Neuronal stem cell (in vitro differentiated cells): ENCODE results near the gene CDKL1.

ENCODE experiments used
- DNase-seq: peaks from one replicate; pipeline ENCODE4 v3.0.0-alpha.2; 2013; ENCODE audit warnings: low spot score
- H2AFZ ChIP-seq: one replicate; pipeline ENCODE4 v1.6.1; 2013; ENCODE audit warnings: mild to moderate bottlenecking, low read length, inconsistent platforms
- H2AK5ac ChIP-seq: 2 replicates; pipeline ENCODE4 v1.6.1; 2013; ENCODE audit warnings: low read depth, mild to moderate bottlenecking, inconsistent platforms, low read length, moderate library complexity, mixed read lengths
- H2BK120ac ChIP-seq: 2 replicates; pipeline ENCODE4 v1.6.1; 2013; ENCODE audit warnings: low read depth, mild to moderate bottlenecking, inconsistent platforms, low read length, moderate library complexity, mixed read lengths
- H2BK12ac ChIP-seq: one replicate; pipeline ENCODE4 v1.6.1; 2013; ENCODE audit warnings: low read length, inconsistent platforms
- H2BK15ac ChIP-seq: 2 replicates; pipeline ENCODE4 v1.6.1; 2013; ENCODE audit warnings: mild to moderate bottlenecking, low read length, inconsistent platforms, mixed read lengths
- H2BK5ac ChIP-seq: one replicate; pipeline ENCODE4 v1.6.1; 2013; ENCODE audit warnings: inconsistent platforms, mild to moderate bottlenecking, low read length, moderate library complexity
- H3K14ac ChIP-seq: one replicate; pipeline ENCODE4 v1.6.1; 2013; ENCODE audit warnings: low read length, inconsistent platforms
- H3K18ac ChIP-seq: 2 replicates; pipeline ENCODE4 v1.6.1; 2013; ENCODE audit warnings: low read length, inconsistent platforms
- H3K23ac ChIP-seq: 2 replicates; pipeline ENCODE4 v1.6.1; 2013; ENCODE audit warnings: low read depth, mild to moderate bottlenecking, mixed read lengths, low read length, inconsistent platforms; ENCODE audit not compliant: poor library complexity
- H3K27ac ChIP-seq: replicated peaks from 3 replicates; pipeline ENCODE4 v1.5.1; 2013; ENCODE audit warnings: low read length, inconsistent platforms
- H3K27me3 ChIP-seq, 3 experiments: 2 replicates each; pipeline ENCODE4 v1.6.1; 2013; ENCODE audit warnings: low read length in 3 of 3, mild to moderate bottlenecking in 2 of 3, inconsistent platforms in 1 of 3, low read depth in 1 of 3, mixed read lengths in 1 of 3, moderate library complexity in 1 of 3; ENCODE audit not compliant: control insufficient read depth in 3 of 3, insufficient read depth in 3 of 3
- H3K36me3 ChIP-seq, 2 donors: replicated peaks in 1 of 2; 2 replicates each; pipeline ENCODE4 v1.6.1; 2013; ENCODE audit warnings: low read length in 2 of 2; ENCODE audit not compliant: control insufficient read depth in 2 of 2, insufficient read depth in 2 of 2
- H3K4ac ChIP-seq: 2 replicates; pipeline ENCODE4 v1.6.1; 2013; ENCODE audit warnings: inconsistent platforms, mild to moderate bottlenecking, low read length, moderate library complexity
- H3K4me1 ChIP-seq, 2 donors: 1 replicate in 1 of 2; 2 replicates in 1 of 2; pipeline ENCODE4 v1.6.1; 2013; ENCODE audit warnings: low read length in 2 of 2, low read depth in 1 of 2; ENCODE audit not compliant: control insufficient read depth in 2 of 2, insufficient read depth in 1 of 2
- H3K4me2 ChIP-seq: one replicate; pipeline ENCODE4 v1.6.1; 2013; ENCODE audit warnings: mild to moderate bottlenecking, low read length, inconsistent platforms; ENCODE audit not compliant: insufficient read depth, poor library complexity, severe bottlenecking
- H3K4me3 ChIP-seq, 2 donors: 2 replicates each; pipeline ENCODE4 v1.5.1; 2013; ENCODE audit warnings: low read length in 2 of 2, mild to moderate bottlenecking in 2 of 2, inconsistent platforms in 1 of 2, moderate library complexity in 1 of 2
- H3K79me1 ChIP-seq: one replicate; pipeline ENCODE4 v1.6.1; 2013; ENCODE audit warnings: low read depth, mild to moderate bottlenecking, inconsistent platforms, low read length, moderate library complexity
- H3K9ac ChIP-seq: one replicate; pipeline ENCODE4 v1.6.1; 2013; ENCODE audit warnings: mild to moderate bottlenecking, low read depth, low read length, inconsistent platforms; ENCODE audit not compliant: poor library complexity
- H3K9me3 ChIP-seq, 2 donors: replicated peaks in 1 of 2; 2 replicates each; pipeline versions ENCODE3 to v1.6.1; 2013; ENCODE audit warnings: low read length in 2 of 2, mild to moderate bottlenecking in 2 of 2, inconsistent platforms in 1 of 2, low read depth in 1 of 2, mixed read lengths in 1 of 2, moderate library complexity in 1 of 2; ENCODE audit not compliant: control insufficient read depth in 2 of 2, insufficient read depth in 1 of 2
- H4K8ac ChIP-seq: one replicate; pipeline ENCODE4 v1.6.1; 2013; ENCODE audit warnings: low read depth, mild to moderate bottlenecking, inconsistent platforms, low read length, moderate library complexity
- H4K91ac ChIP-seq: one replicate; pipeline ENCODE4 v1.6.1; 2013; ENCODE audit warnings: low read length, low read depth, mild to moderate bottlenecking, inconsistent platforms; ENCODE audit not compliant: poor library complexity
- WGBS, 2 donors: extraction: QIAGEN DNeasy Blood & Tissue Kit; methylation state at CpG; one replicate each; pipeline ENCODE4 v1.1.7; 2013; ENCODE audit warnings: missing lambda C conversion rate in 2 of 2, mixed read lengths in 1 of 2; ENCODE audit not compliant: insufficient read length in 2 of 2, insufficient replicate concordance in 1 of 2; ENCODE audit errors: extremely low coverage in 2 of 2; 5-methylcytosine and 5-hydroxymethylcytosine counted together

The CDKL1 gene

DNA sequence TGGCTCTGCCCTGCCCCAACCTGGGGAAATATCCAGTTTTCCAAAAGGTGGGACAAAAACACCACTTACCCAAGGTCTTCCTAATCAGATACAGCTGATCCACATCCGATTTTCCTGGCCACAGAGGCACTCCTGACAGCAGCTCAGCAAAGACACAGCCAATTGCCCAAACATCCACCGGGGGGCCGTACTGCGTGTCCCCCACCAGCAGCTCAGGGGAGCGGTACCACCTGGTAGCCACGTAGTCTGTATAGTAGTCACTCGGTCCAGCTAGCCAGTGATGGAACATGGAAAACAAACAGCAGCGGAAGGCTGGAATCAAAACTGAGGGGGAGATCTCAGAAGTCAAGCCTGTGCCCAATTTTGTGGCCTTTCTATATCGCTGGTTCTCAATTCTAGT lies 55.7 kb downstream of the CDKL1 start:
- no peak overlapping the region for H3K18ac ChIP-seq
- H3K27ac ChIP-seq, result no peak overlapping the region
- H4K91ac ChIP-seq, result no peak overlapping the region
- no peak overlapping the region for H2AK5ac ChIP-seq
- DNase-seq, result no peak
- no CpG with 5 or more reads among the region's 9 CpGs for WGBS, 2 donors
- H3K9ac ChIP-seq, result no peak overlapping the region
- H3K4me1 ChIP-seq, result peaks cover 6 to 13% of the 10 kb centered on the region in 2 donors
- H2BK15ac ChIP-seq, result no peak overlapping the region
- H4K8ac ChIP-seq, result no peak overlapping the region
- H2BK120ac ChIP-seq, result no peak overlapping the region
- no peak overlapping the region for H2BK5ac ChIP-seq
- no peaks in the 10 kb centered on the region for H3K9me3 ChIP-seq
- H3K4me2 ChIP-seq, result no peak overlapping the region
- H3K36me3 ChIP-seq, result no peaks in the 10 kb centered on the region
- no peak overlapping the region for H3K4ac ChIP-seq
- no peak overlapping the region for H2AFZ ChIP-seq
- no peak overlapping the region for H3K23ac ChIP-seq
- H3K14ac ChIP-seq, result no peak overlapping the region
- no peaks in the 10 kb centered on the region for H3K27me3 ChIP-seq
- no peak overlapping the region for H3K4me3 ChIP-seq
- H2BK12ac ChIP-seq, result no peak overlapping the region
- no peaks in the 10 kb centered on the region for H3K79me1 ChIP-seq

DNA sequence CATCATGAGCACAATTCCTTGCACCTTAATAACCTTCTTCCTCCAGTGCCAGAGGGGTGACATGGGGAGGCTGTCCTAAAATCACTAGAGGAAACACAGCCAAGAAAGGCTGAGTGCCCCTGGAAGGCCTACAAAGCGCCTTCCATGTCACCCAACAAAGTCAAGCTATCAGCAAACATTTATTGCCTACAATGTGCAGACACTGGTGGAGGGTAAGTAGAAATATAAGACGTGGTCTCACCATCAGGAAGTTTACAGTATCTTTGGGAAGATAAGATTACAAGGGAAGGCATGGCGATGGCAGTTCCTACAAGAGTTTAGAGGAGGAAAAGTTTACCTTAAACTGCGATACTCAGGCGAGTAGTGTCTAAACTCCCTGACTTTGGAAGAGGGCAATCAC lies 56.6 kb downstream of the CDKL1 start:
- no peak overlapping the region for H3K4me3 ChIP-seq
- H4K91ac ChIP-seq, result no peak overlapping the region
- H3K9me3 ChIP-seq, result no peaks in the 10 kb centered on the region
- WGBS, 2 donors, result no CpG with 5 or more reads among the region's 5 CpGs
- H2AK5ac ChIP-seq, result no peak overlapping the region
- H3K9ac ChIP-seq, result no peak overlapping the region
- no peak overlapping the region for H3K4me2 ChIP-seq
- H2BK120ac ChIP-seq, result no peak overlapping the region
- no peak overlapping the region for H2BK15ac ChIP-seq
- H2BK5ac ChIP-seq, result no peak overlapping the region
- H3K27me3 ChIP-seq, result no peaks in the 10 kb centered on the region
- no peak overlapping the region for H2BK12ac ChIP-seq
- no peak overlapping the region for H3K27ac ChIP-seq
- H3K18ac ChIP-seq, result no peak overlapping the region
- H3K36me3 ChIP-seq, result no peaks in the 10 kb centered on the region
- H2AFZ ChIP-seq, result no peak overlapping the region
- H3K4me1 ChIP-seq, result peaks cover 9 to 10% of the 10 kb centered on the region in 2 donors
- no peak overlapping the region for H3K14ac ChIP-seq
- no peak overlapping the region for H3K23ac ChIP-seq
- H4K8ac ChIP-seq, result no peak overlapping the region
- no peak for DNase-seq
- no peaks in the 10 kb centered on the region for H3K79me1 ChIP-seq
- H3K4ac ChIP-seq, result no peak overlapping the region

DNA sequence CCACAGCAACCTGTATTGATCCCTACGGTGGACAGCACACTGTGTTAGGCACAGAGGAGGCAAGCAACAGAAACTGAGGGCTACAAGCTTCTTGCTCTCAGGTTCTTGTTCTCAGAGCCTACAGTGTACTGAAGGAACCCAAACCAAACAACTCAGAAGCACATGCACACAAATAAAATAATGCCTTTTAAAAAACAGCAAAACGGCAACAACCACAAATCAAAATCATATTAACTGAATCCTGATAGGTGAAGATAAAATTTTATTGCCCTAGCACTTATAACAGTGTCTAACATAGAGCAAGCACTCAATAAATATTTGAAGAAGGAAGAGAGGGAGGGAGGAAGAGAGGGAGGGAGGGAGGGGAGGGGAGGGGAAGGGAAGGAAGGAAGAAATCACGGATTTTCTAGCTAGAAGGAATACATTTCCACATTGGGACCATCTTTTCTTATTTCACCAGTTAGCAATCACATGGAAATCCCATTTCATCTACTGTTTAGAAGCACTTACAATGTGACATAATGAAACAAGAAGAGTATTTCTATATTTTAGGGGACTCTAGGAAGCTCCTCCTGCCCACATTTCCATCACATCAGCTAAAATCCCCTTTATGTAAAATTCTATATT lies 57.4 kb downstream of the CDKL1 start:
- H3K36me3 ChIP-seq, result no peaks in the 10 kb centered on the region
- no peak overlapping the region for H2AK5ac ChIP-seq
- H3K9ac ChIP-seq, result no peak overlapping the region
- no peak overlapping the region for H2BK120ac ChIP-seq
- H2BK15ac ChIP-seq, result no peak overlapping the region
- no peak overlapping the region for H3K4me2 ChIP-seq
- no peaks in the 10 kb centered on the region for H3K9me3 ChIP-seq
- H3K27ac ChIP-seq, result no peak overlapping the region
- no peak overlapping the region for H3K4ac ChIP-seq
- WGBS, 2 donors, result no CpG with 5 or more reads among the region's 3 CpGs
- H3K4me1 ChIP-seq, result peaks cover 11 to 12% of the 10 kb centered on the region in 2 donors
- no peak overlapping the region for H2BK5ac ChIP-seq
- no peak overlapping the region for H3K4me3 ChIP-seq
- no peaks in the 10 kb centered on the region for H3K79me1 ChIP-seq
- H2AFZ ChIP-seq, result no peak overlapping the region
- H4K8ac ChIP-seq, result no peak overlapping the region
- no peak overlapping the region for H4K91ac ChIP-seq
- no peak overlapping the region for H3K14ac ChIP-seq
- no peaks in the 10 kb centered on the region for H3K27me3 ChIP-seq
- H3K23ac ChIP-seq, result no peak overlapping the region
- no peak overlapping the region for H2BK12ac ChIP-seq
- no peak overlapping the region for H3K18ac ChIP-seq
- DNase-seq, result no peak

DNA sequence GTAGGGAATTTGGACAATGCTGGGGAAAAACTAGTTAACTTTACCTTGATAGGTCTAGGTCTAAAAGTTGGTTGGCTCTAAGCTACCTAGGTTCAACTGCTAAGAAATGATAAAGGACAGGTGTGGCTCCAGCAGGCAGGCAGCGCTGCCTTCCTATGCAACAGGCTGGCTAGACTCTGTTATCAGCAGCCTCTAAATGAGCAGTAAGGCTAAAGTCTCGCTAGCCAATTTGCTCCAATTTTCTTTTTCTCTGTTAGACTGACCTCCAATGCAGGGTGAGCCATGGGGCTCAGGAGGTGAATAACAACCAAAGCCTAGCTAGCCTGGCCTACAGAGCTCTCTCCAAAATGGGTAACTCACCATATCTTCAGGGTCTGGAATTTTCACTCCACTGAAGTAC lies 58.1 kb downstream of the CDKL1 start:
- H3K4me1 ChIP-seq, result peaks cover 11 to 12% of the 10 kb centered on the region in 2 donors
- H2BK12ac ChIP-seq, result no peak overlapping the region
- no peak overlapping the region for H3K23ac ChIP-seq
- H2AFZ ChIP-seq, result no peak overlapping the region
- H2AK5ac ChIP-seq, result no peak overlapping the region
- H3K18ac ChIP-seq, result no peak overlapping the region
- no peak overlapping the region for H2BK15ac ChIP-seq
- H4K8ac ChIP-seq, result no peak overlapping the region
- no peaks in the 10 kb centered on the region for H3K79me1 ChIP-seq
- H3K4me2 ChIP-seq, result no peak overlapping the region
- no peak overlapping the region for H3K27ac ChIP-seq
- H3K9ac ChIP-seq, result no peak overlapping the region
- no peak overlapping the region for H4K91ac ChIP-seq
- H3K14ac ChIP-seq, result no peak overlapping the region
- no peak overlapping the region for H2BK120ac ChIP-seq
- WGBS, 2 donors, result no CpG with 5 or more reads among the region's 2 CpGs
- H3K9me3 ChIP-seq, result no peaks in the 10 kb centered on the region
- H2BK5ac ChIP-seq, result no peak overlapping the region
- H3K27me3 ChIP-seq, result no peaks in the 10 kb centered on the region
- DNase-seq, result no peak
- no peak overlapping the region for H3K4ac ChIP-seq
- H3K36me3 ChIP-seq, result no peaks in the 10 kb centered on the region
- H3K4me3 ChIP-seq, result no peak overlapping the region
